ENCODE measurements around the gene SNAP25.

Gene SNAP25

GRCh38 chr20:10218536-10219451, at the start of gene SNAP25:
Gene SNAP25, plus strand, starts transcription at chr20:10218830. Its CDS starts 56,662 bp downstream, at chr20:10275492.
- Histone ChIP-seq H3K9ac (ENCODE audit: low read depth, low read length) (no peak within 1 kb of the TSS), H3K36me3 (ENCODE audit: control insufficient read depth, insufficient read depth, low read length) (no peaks in the 10 kb centered on the region), H3K9me3 (ENCODE audit: control insufficient read depth, insufficient read depth, low read length) (no peaks in the 10 kb centered on the region), H3K4me1 (ENCODE audit: control insufficient read depth, insufficient read depth, low read length) (no peaks in the 10 kb centered on the region), H3K4me3 (ENCODE audit: low read depth, low read length) (peak within 1 kb of the TSS; percentile 84), H3K27me3 (ENCODE audit: control insufficient read depth, insufficient read depth, low read length) (peaks cover 25% of the 10 kb centered on the region)

- H3K4me1 ChIP-seq (ENCODE audit: control insufficient read depth, insufficient read depth, low read length), result no peaks in the 10 kb centered on the region
- peaks cover 28% of the 10 kb centered on the region for H3K27me3 ChIP-seq (ENCODE audit: control insufficient read depth, insufficient read depth, low read length)
- H3K4me3 ChIP-seq (ENCODE audit: low read depth, low read length), result no peak overlapping the region
- no peaks in the 10 kb centered on the region for H3K9me3 ChIP-seq (ENCODE audit: control insufficient read depth, insufficient read depth, low read length)
- H3K36me3 ChIP-seq (ENCODE audit: control insufficient read depth, insufficient read depth, low read length), result no peaks in the 10 kb centered on the region
- H3K9ac ChIP-seq (ENCODE audit: low read depth, low read length), result no peak overlapping the region
Observed at GRCh38 chr20:10169752-10170151, 48.9 kb upstream of the SNAP25 start.

GRCh38 chr20:10170261-10170660, 48.4 kb upstream of the SNAP25 start:
- no peak overlapping the region for H3K4me3 ChIP-seq (ENCODE audit: low read depth, low read length)
- H3K9ac ChIP-seq (ENCODE audit: low read depth, low read length), result no peak overlapping the region
- H3K27me3 ChIP-seq (ENCODE audit: control insufficient read depth, insufficient read depth, low read length), result peaks cover 31% of the 10 kb centered on the region
- no peaks in the 10 kb centered on the region for H3K36me3 ChIP-seq (ENCODE audit: control insufficient read depth, insufficient read depth, low read length)
- H3K9me3 ChIP-seq (ENCODE audit: control insufficient read depth, insufficient read depth, low read length), result no peaks in the 10 kb centered on the region
- no peaks in the 10 kb centered on the region for H3K4me1 ChIP-seq (ENCODE audit: control insufficient read depth, insufficient read depth, low read length)

GRCh38 chr20:10171864-10172751, 46.5 kb upstream of the SNAP25 start:
- Histone ChIP-seq H3K36me3 (ENCODE audit: control insufficient read depth, insufficient read depth, low read length) (no peaks in the 10 kb centered on the region), H3K9ac (ENCODE audit: low read depth, low read length) (no peak overlapping the region), H3K9me3 (ENCODE audit: control insufficient read depth, insufficient read depth, low read length) (no peaks in the 10 kb centered on the region), H3K27me3 (ENCODE audit: control insufficient read depth, insufficient read depth, low read length) (peaks cover 32% of the 10 kb centered on the region), H3K4me1 (ENCODE audit: control insufficient read depth, insufficient read depth, low read length) (no peaks in the 10 kb centered on the region), H3K4me3 (ENCODE audit: low read depth, low read length) (peak overlapping the region; percentile 53)

- H3K9me3 ChIP-seq (ENCODE audit: control insufficient read depth, insufficient read depth, low read length), result no peaks in the 10 kb centered on the region
- no peak overlapping the region for H3K9ac ChIP-seq (ENCODE audit: low read depth, low read length)
- peak overlapping the region; percentile 53 for H3K4me3 ChIP-seq (ENCODE audit: low read depth, low read length)
- no peaks in the 10 kb centered on the region for H3K4me1 ChIP-seq (ENCODE audit: control insufficient read depth, insufficient read depth, low read length)
- no peaks in the 10 kb centered on the region for H3K36me3 ChIP-seq (ENCODE audit: control insufficient read depth, insufficient read depth, low read length)
- H3K27me3 ChIP-seq (ENCODE audit: control insufficient read depth, insufficient read depth, low read length), result peaks cover 32% of the 10 kb centered on the region
Observed at GRCh38 chr20:10172998-10173655, 45.5 kb upstream of the SNAP25 start.

GRCh38 chr20:10174400-10174799, 44.2 kb upstream of the SNAP25 start:
- Histone ChIP-seq H3K27me3 (ENCODE audit: control insufficient read depth, insufficient read depth, low read length) (peaks cover 32% of the 10 kb centered on the region), H3K4me1 (ENCODE audit: control insufficient read depth, insufficient read depth, low read length) (no peaks in the 10 kb centered on the region), H3K4me3 (ENCODE audit: low read depth, low read length) (no peak overlapping the region), H3K36me3 (ENCODE audit: control insufficient read depth, insufficient read depth, low read length) (no peaks in the 10 kb centered on the region), H3K9ac (ENCODE audit: low read depth, low read length) (no peak overlapping the region), H3K9me3 (ENCODE audit: control insufficient read depth, insufficient read depth, low read length) (no peaks in the 10 kb centered on the region)

GRCh38 chr20:10177326-10177725, 41.3 kb upstream of the SNAP25 start:
- H3K4me3 ChIP-seq (ENCODE audit: low read depth, low read length), result no peak overlapping the region
- peaks cover 22% of the 10 kb centered on the region for H3K27me3 ChIP-seq (ENCODE audit: control insufficient read depth, insufficient read depth, low read length)
- no peak overlapping the region for H3K9ac ChIP-seq (ENCODE audit: low read depth, low read length)
- no peaks in the 10 kb centered on the region for H3K9me3 ChIP-seq (ENCODE audit: control insufficient read depth, insufficient read depth, low read length)
- H3K36me3 ChIP-seq (ENCODE audit: control insufficient read depth, insufficient read depth, low read length), result no peaks in the 10 kb centered on the region
- no peaks in the 10 kb centered on the region for H3K4me1 ChIP-seq (ENCODE audit: control insufficient read depth, insufficient read depth, low read length)

- Histone ChIP-seq H3K36me3 (ENCODE audit: control insufficient read depth, insufficient read depth, low read length) (no peaks in the 10 kb centered on the region), H3K9ac (ENCODE audit: low read depth, low read length) (no peak overlapping the region), H3K4me3 (ENCODE audit: low read depth, low read length) (no peak overlapping the region), H3K4me1 (ENCODE audit: control insufficient read depth, insufficient read depth, low read length) (no peaks in the 10 kb centered on the region), H3K27me3 (ENCODE audit: control insufficient read depth, insufficient read depth, low read length) (peaks cover 16% of the 10 kb centered on the region), H3K9me3 (ENCODE audit: control insufficient read depth, insufficient read depth, low read length) (no peaks in the 10 kb centered on the region)
Observed at GRCh38 chr20:10178091-10178490, 40.5 kb upstream of the SNAP25 start.

GRCh38 chr20:10178727-10179313, 39.8 kb upstream of the SNAP25 start:
- H3K9me3 ChIP-seq (ENCODE audit: control insufficient read depth, insufficient read depth, low read length), result no peaks in the 10 kb centered on the region
- no peak overlapping the region for H3K4me3 ChIP-seq (ENCODE audit: low read depth, low read length)
- H3K4me1 ChIP-seq (ENCODE audit: control insufficient read depth, insufficient read depth, low read length), result no peaks in the 10 kb centered on the region
- peaks cover 11% of the 10 kb centered on the region for H3K27me3 ChIP-seq (ENCODE audit: control insufficient read depth, insufficient read depth, low read length)
- H3K36me3 ChIP-seq (ENCODE audit: control insufficient read depth, insufficient read depth, low read length), result no peaks in the 10 kb centered on the region
- no peak overlapping the region for H3K9ac ChIP-seq (ENCODE audit: low read depth, low read length)

GRCh38 chr20:10179574-10180298, 38.9 kb upstream of the SNAP25 start:
- Histone ChIP-seq H3K36me3 (ENCODE audit: control insufficient read depth, insufficient read depth, low read length) (no peaks in the 10 kb centered on the region), H3K4me3 (ENCODE audit: low read depth, low read length) (no peak overlapping the region), H3K9me3 (ENCODE audit: control insufficient read depth, insufficient read depth, low read length) (no peaks in the 10 kb centered on the region), H3K27me3 (ENCODE audit: control insufficient read depth, insufficient read depth, low read length) (peaks cover 3% of the 10 kb centered on the region), H3K9ac (ENCODE audit: low read depth, low read length) (no peak overlapping the region), H3K4me1 (ENCODE audit: control insufficient read depth, insufficient read depth, low read length) (no peaks in the 10 kb centered on the region)

All from iPS-15b (cell line).